ENCODE results near the gene GPM6B.

- TF ChIP-seq, protein P1, sequence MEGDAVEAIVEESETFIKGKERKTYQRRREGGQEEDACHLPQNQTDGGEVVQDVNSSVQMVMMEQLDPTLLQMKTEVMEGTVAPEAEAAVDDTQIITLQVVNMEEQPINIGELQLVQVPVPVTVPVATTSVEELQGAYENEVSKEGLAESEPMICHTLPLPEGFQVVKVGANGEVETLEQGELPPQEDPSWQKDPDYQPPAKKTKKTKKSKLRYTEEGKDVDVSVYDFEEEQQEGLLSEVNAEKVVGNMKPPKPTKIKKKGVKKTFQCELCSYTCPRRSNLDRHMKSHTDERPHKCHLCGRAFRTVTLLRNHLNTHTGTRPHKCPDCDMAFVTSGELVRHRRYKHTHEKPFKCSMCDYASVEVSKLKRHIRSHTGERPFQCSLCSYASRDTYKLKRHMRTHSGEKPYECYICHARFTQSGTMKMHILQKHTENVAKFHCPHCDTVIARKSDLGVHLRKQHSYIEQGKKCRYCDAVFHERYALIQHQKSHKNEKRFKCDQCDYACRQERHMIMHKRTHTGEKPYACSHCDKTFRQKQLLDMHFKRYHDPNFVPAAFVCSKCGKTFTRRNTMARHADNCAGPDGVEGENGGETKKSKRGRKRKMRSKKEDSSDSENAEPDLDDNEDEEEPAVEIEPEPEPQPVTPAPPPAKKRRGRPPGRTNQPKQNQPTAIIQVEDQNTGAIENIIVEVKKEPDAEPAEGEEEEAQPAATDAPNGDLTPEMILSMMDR (IDR thresholded peaks at IDR 0.05) = no peak
- no peak for TF ChIP-seq POLR2A (IDR thresholded peaks at IDR 0.05)
Observed at GRCh38 chrX:13803116-13803515, 13.8 kb downstream of the GPM6B start.
